NCI-H1105 treated with DMSO at 0.1 percent for 48 hours (cell line): Measurements from ENCODE around the gene HDAC10.

Experiments used
- DNase-seq: peaks from one replicate; lab custom pipeline; 2025; lab: John Stamatoyannopoulos, UW

HDAC10 gene

GRCh38 chr22:50270666-50271394 is 19.8 kb upstream of the HDAC10 start:
- DNase-seq: no peak

- peak; percentile 13 for DNase-seq
Observed at GRCh38 chr22:50269970-50270665, 19.1 kb upstream of the HDAC10 start, which contains the start of gene MAPK11. Gene MAPK11 (minus strand): TSS chr22:50270380. CDS start chr22:50270292, 88 bp downstream.

GRCh38 chr22:50269573-50269969 is 18.5 kb upstream of the HDAC10 start:
- no peak for DNase-seq

- peak; percentile 58 for DNase-seq
Observed at GRCh38 chr22:50268655-50269113, 17.6 kb upstream of the HDAC10 start.

- no peak for DNase-seq
Observed at GRCh38 chr22:50267591-50268390, 16.7 kb upstream of the HDAC10 start.

GRCh38 chr22:50266994-50267393 is 15.9 kb upstream of the HDAC10 start:
- no peak for DNase-seq

- no peak for DNase-seq
Observed at GRCh38 chr22:50264946-50265669, 14.0 kb upstream of the HDAC10 start.

- no peak for DNase-seq
Observed at GRCh38 chr22:50264104-50264745, 13.2 kb upstream of the HDAC10 start.

GRCh38 chr22:50262973-50263617 is 12.0 kb upstream of the HDAC10 start:
- no peak for DNase-seq

GRCh38 chr22:50262460-50262911 is 11.4 kb upstream of the HDAC10 start:
- DNase-seq: no peak

GRCh38 chr22:50261615-50262459 is 10.8 kb upstream of the HDAC10 start, which contains the start of gene MAPK12:
Gene MAPK12 (minus strand): TSS chr22:50261683. CDS start chr22:50261509, 174 bp downstream.
- peak; percentile 14 for DNase-seq

- peak; percentile 23 for DNase-seq
Observed at GRCh38 chr22:50260801-50261614, 9.9 kb upstream of the HDAC10 start.

GRCh38 chr22:50260434-50260800 is 9.4 kb upstream of the HDAC10 start:
- no peak for DNase-seq

GRCh38 chr22:50259302-50259701 is 8.2 kb upstream of the HDAC10 start:
- DNase-seq: no peak

- no peak for DNase-seq
Observed at GRCh38 chr22:50258361-50259292, 7.6 kb upstream of the HDAC10 start.

GRCh38 chr22:50257451-50258360 is 6.6 kb upstream of the HDAC10 start:
- no peak for DNase-seq

GRCh38 chr22:50257041-50257440 is 6.0 kb upstream of the HDAC10 start:
- DNase-seq: no peak
